Stimulated activated CD4-positive, alpha-beta T cell treated with anti-CD3 and anti-CD28 coated beads, Interleukin-12 subunit alpha, Interleukin-12 subunit beta, amount 100 ng/mL, for 24 hours (primary cell): Measurements from ENCODE around the gene CDH10.

Experiments used
- DNase-seq, 2 experiments: peaks; one replicate each; pipeline ENCODE4 v3.0.0-alpha.2; 2020; ENCODE audit warnings: low read depth in 2 of 2

Gene CDH10

DNA sequence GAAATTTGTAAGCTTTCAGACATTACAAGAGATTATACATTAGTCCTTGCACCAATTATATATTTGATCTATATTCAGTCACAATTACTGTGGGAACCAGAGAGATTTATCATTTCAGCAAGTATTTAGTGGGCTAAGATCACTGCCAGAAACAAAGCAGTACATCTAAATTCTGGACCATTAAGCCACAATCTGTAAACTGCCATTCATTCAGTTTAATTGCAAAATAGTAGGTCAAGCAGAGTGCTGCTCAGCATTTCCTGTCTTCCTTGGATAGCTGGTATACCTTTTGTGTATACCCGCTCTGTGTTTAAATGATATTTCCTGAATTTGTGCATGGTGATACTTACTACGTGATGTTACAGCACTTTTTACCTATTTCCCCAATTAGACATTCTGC lies 42.6 kb downstream of the CDH10 start:
- DNase-seq = no peak

GRCh38 chr5:24598956-24599355 lies 45.8 kb downstream of the CDH10 start:
- DNase-seq = no peak

GRCh38 chr5:24595329-24595728 lies 49.4 kb downstream of the CDH10 start:
- no peak for DNase-seq

DNA sequence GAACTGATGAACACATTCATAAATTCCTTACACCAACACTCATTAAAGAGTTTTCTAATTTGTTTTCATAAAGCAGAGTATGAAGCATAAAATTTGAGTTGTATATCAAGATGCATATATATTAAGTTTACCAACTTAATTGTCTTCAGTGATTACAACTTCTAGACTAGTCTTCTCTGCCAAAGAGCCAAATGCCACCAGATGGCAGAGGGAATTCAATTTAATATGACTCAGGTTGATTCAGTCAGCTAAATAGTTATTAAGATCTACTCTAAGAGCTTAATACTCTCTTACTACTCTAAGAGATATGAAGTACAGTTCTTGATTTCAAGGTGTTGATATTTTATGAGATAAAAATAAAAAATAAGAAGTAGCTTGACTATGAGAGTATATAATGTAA lies 53.4 kb downstream of the CDH10 start:
- DNase-seq = no peak

GRCh38 chr5:24589566-24589965 lies 55.2 kb downstream of the CDH10 start:
- no peak for DNase-seq

GRCh38 chr5:24585751-24586150 lies 59.0 kb downstream of the CDH10 start:
- no peak for DNase-seq

DNA sequence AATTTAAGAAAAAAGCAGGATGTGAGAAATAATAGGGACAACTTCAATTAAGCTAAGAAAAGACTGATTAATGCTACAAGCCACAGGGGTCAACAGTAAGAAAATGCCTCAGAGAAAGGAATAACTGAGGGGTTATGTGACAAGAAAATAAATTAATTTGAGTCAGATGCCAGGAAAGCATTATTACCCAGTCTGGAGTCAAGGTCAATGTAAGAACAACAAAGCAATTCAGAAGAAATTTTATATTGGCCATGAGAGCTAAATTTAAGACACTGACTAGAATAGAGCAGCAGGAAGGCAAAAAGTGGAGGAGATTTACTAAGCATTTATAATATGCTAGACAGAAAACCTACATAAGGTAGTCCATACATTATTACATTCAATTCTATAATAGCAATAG lies 73.5 kb downstream of the CDH10 start:
- DNase-seq = no peak

DNA sequence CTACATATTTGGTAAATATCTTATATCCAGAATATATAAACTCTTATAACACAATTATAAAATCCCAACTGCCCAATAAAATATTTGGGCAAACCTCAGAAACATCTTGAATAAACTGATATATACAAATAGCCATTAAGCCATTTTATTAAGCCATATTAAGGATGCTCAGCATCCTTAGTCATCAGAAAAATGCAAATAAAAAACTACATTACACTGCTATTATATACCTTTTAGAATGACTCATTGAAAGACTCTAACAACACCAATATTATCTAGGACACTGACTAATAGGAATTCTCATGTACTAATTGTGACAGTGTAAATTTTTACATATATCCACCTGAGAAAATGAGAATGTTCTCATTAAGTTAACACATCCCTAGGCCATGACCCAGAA lies 77.8 kb downstream of the CDH10 start:
- no peak for DNase-seq

DNA sequence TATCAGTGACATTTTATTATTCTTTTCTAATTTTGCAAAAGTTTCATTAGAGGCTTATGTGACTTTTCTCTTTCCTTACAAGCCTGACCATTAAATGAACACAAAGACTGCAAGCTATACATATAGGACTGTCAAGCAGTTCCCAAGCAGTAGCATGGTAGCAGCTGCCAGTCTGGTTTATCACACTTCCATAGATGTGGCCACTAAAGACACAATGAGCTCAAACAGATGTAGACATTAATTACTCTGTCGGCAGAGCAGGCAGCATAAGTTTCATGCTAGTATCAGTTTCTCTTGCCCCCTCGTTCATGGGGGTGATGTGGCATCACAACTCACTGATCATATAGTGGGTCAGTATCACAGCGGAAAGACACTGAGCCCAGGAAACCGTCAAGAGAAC lies 89.5 kb downstream of the CDH10 start:
- no peak for DNase-seq

- no peak for DNase-seq
Measured at GRCh38 chr5:24547132-24547531, 97.6 kb downstream of the CDH10 start.

DNA sequence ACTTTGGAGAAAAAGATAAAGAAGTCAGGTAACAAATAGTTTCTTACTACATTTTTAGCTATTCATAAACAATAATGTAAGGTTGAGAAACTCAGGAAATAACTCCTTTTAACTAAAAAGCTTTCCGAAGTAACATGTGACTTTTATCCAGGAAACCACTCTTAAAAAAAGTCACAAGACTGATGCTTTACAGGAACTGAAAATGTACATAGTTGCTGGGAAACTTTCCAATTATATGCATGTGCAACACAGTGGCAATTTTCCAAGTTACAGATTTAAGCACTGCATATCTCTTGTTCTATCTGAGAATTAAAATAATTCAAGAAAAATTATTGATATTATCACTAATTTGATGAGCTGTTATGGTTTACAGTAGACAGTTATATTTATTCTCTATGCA lies 105.2 kb downstream of the CDH10 start:
- no peak for DNase-seq

GRCh38 chr5:24538346-24538745 lies 106.4 kb downstream of the CDH10 start:
- no peak for DNase-seq

- no peak for DNase-seq
Measured at GRCh38 chr5:24535646-24536045, 109.1 kb downstream of the CDH10 start.

DNA sequence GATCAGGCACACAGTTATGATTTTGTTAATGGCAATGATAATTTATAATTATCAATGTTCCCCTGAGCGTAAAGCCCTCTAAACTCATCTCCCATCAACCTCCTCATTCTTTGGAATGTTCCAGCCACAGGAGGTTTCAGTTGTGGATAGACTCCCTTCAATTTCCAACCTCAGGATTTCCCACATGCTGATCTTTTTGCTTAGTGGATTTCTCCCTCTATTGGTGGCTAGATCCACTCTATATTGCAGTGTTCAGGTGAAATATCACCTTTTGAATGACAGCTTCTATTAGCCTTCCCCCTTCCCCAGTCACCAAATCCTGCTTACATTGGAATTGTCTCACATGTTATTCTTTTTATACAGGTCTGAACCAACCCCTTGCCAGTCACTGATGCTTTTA lies 113.9 kb downstream of the CDH10 start:
- DNase-seq = no peak

- no peak for DNase-seq
Measured at GRCh38 chr5:24525414-24525813, 119.4 kb downstream of the CDH10 start.

- DNase-seq = no peak
Measured at GRCh38 chr5:24512423-24512822, 132.4 kb downstream of the CDH10 start.

- no peak for DNase-seq
Measured at GRCh38 chr5:24510523-24510988, 134.2 kb downstream of the CDH10 start.

DNA sequence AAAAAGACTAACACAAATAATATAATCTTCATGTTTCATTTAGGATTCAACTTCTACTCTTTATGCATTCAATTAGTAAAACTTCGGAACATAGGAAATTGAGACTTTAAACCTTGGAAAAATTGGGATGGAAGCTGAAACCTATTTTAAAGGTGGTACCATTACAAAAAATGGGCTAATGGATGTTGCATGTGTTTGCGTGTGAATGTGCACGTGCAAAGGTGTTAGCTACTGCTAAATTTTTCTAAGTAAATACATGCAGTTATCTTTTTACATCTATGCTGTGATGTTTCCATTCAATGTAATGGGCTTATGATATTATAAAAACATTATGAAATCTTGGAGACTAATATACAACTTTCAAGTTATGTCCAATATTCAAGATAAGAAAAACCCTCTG lies 134.8 kb downstream of the CDH10 start:
- DNase-seq = no peak

DNA sequence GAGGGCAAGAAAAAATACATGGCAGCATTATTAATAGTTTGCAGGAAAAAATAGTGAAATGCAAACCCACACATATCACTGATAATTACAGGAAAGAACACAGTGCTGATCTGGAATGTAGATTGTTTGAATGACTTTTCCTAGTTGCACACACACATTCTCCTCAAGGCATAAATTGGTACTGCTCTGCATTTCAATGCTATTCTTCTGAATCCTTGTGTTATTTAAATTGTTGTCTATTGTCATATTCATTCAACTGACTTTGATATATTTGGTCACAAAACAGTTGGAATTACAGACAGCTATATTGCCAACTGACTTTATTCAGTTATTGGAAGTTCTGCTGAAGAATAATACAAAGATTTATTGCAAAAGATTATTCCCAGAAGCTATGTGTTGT lies 139.5 kb downstream of the CDH10 start:
- DNase-seq = no peak

- no peak for DNase-seq
Measured at GRCh38 chr5:24497591-24498157, 147.1 kb downstream of the CDH10 start.

DNA sequence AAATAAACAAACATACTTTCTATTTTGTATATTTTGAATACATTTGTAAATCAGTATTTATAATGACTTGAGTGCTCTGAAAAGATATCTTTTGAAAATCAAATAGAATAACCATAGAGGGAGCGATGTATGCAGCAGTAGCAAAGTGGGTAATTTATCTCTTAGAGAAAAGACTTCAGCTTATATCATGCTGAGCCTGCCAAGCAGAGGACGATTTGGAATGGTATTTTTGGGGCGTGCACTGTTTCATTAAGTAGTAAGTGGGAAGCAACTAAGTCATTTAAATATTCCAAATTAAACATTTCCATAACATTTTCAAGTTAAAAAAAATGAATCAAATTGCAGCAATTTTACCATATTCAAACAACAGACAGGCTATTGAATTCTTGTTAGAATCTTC lies 147.6 kb downstream of the CDH10 start:
- DNase-seq = no peak

DNA sequence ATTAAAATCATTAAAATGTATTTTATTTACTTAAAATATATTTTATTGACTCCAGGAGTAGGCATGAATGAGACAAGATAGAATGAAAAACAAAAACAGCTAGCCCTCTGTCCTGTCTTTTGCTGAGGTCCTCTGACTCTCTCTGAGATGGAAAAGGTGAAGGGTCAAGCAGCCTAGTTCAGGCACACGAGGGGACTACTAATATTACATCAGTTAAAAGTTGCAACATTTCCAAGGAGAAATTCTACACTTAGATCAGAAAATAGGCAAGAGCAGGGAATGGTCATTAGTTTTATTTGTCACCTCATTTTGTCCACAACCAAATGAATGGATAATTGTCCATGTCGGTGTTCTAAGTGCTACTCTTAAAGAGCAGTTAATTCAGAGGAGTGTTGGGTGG lies 148.5 kb downstream of the CDH10 start:
- DNase-seq = no peak

- no peak for DNase-seq
Measured at GRCh38 chr5:24492229-24492628, 152.5 kb downstream of the CDH10 start.

GRCh38 chr5:24491490-24491889 lies 153.3 kb downstream of the CDH10 start:
- no peak for DNase-seq
